Activated T-helper 1 cell treated with Interleukin-2 at 50 U/mL for 16 hours (primary cell): ENCODE data around the gene RETREG2.

Experiments
- DNase-seq: peaks from one replicate; pipeline ENCODE4 v3.0.0-alpha.2; 2020; ENCODE audit warnings: low read depth

The RETREG2 gene

GRCh38 chr2:219177552-219178376 lies at the start of gene RETREG2:
Gene RETREG2 (plus strand): TSS chr2:219178275. CDS start chr2:219178353, 78 bp downstream.
- DNase-seq, result peak; percentile 74

GRCh38 chr2:219128396-219128795 lies 49.7 kb upstream of the RETREG2 start:
- DNase-seq, result no peak

- no peak for DNase-seq
Measured at GRCh38 chr2:219129589-219129988, 48.5 kb upstream of the RETREG2 start.

GRCh38 chr2:219131327-219131726 lies 46.7 kb upstream of the RETREG2 start:
- DNase-seq, result no peak

- no peak for DNase-seq
Measured at GRCh38 chr2:219131744-219132143, 46.3 kb upstream of the RETREG2 start.

- no peak for DNase-seq
Measured at GRCh38 chr2:219133976-219134375, 44.1 kb upstream of the RETREG2 start.

- no peak for DNase-seq
Measured at GRCh38 chr2:219140722-219141121, 37.4 kb upstream of the RETREG2 start.

GRCh38 chr2:219142329-219142728 lies 35.7 kb upstream of the RETREG2 start:
- no peak for DNase-seq

GRCh38 chr2:219149667-219150066 lies 28.4 kb upstream of the RETREG2 start:
- DNase-seq, result no peak

- no peak for DNase-seq
Measured at GRCh38 chr2:219155054-219155644, 22.9 kb upstream of the RETREG2 start.

- no peak for DNase-seq
Measured at GRCh38 chr2:219157396-219157795, 20.7 kb upstream of the RETREG2 start.

- no peak for DNase-seq
Measured at GRCh38 chr2:219158025-219158424, 20.1 kb upstream of the RETREG2 start.

- no peak for DNase-seq
Measured at GRCh38 chr2:219158586-219158985, 19.5 kb upstream of the RETREG2 start.

GRCh38 chr2:219159771-219160185 lies 18.3 kb upstream of the RETREG2 start:
- DNase-seq, result no peak

GRCh38 chr2:219160186-219161017 lies 17.7 kb upstream of the RETREG2 start, which contains the start of gene NHEJ1:
Gene NHEJ1 (minus strand): TSS chr2:219160815. CDS start chr2:219158362, 2,453 bp downstream.
- peak; percentile 85 for DNase-seq

- DNase-seq, result no peak
Measured at GRCh38 chr2:219161097-219161496, 17.0 kb upstream of the RETREG2 start.

- DNase-seq, result no peak
Measured at GRCh38 chr2:219163156-219163555, 14.9 kb upstream of the RETREG2 start.

GRCh38 chr2:219165058-219165911 lies 12.8 kb upstream of the RETREG2 start:
- no peak for DNase-seq

GRCh38 chr2:219167997-219168396 lies 10.1 kb upstream of the RETREG2 start:
- no peak for DNase-seq

- no peak for DNase-seq
Measured at GRCh38 chr2:219168526-219168925, 9.5 kb upstream of the RETREG2 start.

GRCh38 chr2:219168932-219169331 lies 9.1 kb upstream of the RETREG2 start:
- no peak for DNase-seq
